Stimulated activated CD4-positive, alpha-beta T cell treated with anti-CD3 and anti-CD28 coated beads, Interleukin-12 subunit alpha, Interleukin-12 subunit beta, amount 100 ng/mL, for 48 hours (primary cell): ENCODE data around the gene LRRC71.

ENCODE experiments used
- DNase-seq, 3 donors: peaks; one replicate each; pipeline ENCODE4 v3.0.0-alpha.2; 2020; ENCODE audit warnings: low read depth in 2 of 3, low spot score in 1 of 3

Gene LRRC71

DNA sequence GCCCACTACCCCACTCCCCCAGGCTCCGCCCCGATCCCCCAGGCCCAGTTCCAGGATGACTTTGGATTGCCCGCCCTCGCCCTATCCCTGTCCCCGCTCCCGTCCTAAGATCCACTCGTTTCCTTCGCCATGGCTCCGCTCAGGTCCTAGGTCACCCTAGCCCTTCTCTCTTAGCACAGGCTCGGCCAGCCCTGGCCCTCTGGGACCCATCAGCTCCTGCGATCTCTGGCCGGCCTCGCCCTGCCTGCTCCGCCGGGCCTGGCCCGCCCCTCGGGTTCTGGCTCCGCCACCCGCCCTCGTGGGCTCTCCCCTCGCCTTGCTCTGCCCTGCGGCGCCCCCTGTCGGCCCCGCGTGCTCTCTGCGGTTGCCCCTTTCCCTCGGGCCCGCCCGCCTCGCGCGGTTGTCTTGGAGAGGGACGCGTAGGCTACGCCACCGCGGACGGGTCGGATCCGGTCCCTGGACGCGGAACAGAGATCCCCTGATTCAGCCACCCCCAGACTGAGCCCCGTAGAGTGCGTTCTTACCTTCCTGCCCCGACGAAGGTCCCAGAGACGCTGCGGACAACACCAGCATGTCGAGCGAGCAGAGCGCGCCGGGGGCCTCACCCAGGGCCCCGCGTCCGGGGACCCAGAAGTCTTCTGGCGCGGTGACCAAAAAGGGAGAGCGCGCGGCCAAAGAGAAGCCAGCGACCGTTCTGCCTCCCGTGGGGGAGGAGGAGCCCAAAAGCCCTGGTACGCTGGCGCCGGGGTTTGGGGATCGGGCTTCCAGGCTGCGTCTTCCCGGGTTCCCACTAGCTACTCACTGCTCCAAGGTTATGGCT lies at the start of gene LRRC71:
Gene LRRC71, plus strand, starts transcription at position 400 of the 820 bp plus-strand sequence. Its CDS starts 172 bp downstream, at position 572.
- DNase-seq: peak; percentile 64 to 67 (median 66)

DNA sequence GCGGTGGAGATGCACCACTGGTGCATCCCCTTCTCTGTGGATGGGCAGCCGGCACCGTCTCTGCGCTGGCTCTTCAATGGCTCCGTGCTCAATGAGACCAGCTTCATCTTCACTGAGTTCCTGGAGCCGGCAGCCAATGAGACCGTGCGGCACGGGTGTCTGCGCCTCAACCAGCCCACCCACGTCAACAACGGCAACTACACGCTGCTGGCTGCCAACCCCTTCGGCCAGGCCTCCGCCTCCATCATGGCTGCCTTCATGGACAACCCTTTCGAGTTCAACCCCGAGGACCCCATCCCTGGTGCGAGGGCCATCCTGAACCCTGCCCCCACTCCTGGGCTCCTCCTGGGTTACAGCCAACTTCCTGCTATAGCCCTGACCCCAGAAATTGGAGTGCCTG lies 46.8 kb upstream of the LRRC71 start:
- no peak for DNase-seq

DNA sequence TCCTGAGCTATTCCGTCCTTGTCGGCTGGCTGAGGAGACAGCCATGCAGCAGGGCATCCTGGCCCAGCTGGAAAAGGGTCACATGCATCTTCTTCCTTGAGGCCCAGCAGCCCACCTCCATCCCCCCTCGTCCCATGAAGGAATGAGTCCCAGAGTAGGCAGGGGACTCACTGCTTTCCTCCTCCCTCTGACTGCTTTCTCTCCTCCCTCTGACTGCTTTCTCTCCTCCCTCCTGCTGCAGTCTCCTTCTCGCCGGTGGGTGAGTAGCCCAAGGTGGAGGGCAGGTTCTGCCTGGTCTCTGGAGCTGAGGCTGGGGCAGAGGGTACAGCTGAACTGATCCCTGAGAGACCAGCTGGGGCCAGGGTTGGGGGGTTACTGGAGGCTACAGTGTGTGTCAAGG lies 46.3 kb upstream of the LRRC71 start:
- DNase-seq: no peak

DNA sequence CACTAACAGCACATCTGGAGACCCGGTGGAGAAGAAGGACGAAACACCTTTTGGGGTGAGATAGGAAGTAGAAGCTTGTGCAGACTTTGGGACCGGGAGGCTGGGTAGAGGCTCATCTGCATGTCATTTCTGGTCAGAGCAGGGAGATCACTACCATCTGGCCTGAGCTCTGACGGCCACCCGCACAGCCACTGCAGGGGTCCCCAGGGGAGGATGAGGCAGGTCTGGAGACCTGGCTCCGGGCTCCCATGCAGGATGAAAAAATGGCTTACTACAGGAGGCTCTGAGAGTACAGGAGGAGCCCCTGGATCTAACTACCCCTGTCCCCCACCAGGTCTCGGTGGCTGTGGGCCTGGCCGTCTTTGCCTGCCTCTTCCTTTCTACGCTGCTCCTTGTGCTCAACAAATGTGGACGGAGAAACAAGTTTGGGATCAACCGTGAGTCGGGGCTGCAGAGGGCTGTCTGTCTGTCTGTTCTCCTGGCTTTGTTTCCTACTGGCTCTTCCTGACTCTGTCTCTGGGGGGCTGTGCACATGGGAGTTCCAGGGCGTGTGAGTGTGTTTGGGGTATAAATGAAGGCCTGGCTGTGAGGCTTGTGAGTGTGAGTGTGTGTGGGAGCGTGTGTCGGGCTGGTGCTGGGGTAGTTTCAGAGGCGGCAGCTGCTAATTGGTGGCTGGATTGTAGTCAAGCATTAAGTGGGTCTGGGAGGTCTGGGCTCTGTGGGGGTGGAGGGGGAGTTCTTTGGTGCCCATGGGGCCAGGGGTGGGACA lies 45.7 kb upstream of the LRRC71 start:
- DNase-seq: no peak

DNA sequence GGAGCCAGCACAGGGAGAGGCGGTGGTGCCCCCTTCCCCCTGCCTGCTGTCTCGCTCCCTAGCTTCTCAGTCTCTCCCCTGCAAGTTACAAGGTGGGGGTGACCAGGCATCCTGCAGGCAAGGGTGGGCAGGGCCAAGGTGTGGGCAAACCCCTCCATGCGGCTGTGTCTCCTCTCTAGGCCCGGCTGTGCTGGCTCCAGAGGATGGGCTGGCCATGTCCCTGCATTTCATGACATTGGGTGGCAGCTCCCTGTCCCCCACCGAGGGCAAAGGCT lies 45.2 kb upstream of the LRRC71 start:
- DNase-seq: no peak

DNA sequence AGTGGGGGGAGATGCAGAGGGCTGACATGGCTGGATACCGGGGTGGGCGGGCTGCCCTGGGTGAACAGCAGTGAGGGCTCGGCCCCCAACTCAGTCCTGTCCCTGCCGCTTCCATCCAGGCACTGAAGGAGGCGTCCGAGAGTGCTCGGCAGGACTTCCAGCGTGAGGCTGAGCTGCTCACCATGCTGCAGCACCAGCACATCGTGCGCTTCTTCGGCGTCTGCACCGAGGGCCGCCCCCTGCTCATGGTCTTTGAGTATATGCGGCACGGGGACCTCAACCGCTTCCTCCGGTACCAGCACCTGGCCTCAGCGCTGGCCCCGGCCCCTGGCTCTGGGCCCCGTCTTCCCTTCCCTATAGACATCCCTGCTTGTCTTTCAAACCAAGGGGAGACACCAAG lies 44.2 kb upstream of the LRRC71 start:
- no peak for DNase-seq

DNA sequence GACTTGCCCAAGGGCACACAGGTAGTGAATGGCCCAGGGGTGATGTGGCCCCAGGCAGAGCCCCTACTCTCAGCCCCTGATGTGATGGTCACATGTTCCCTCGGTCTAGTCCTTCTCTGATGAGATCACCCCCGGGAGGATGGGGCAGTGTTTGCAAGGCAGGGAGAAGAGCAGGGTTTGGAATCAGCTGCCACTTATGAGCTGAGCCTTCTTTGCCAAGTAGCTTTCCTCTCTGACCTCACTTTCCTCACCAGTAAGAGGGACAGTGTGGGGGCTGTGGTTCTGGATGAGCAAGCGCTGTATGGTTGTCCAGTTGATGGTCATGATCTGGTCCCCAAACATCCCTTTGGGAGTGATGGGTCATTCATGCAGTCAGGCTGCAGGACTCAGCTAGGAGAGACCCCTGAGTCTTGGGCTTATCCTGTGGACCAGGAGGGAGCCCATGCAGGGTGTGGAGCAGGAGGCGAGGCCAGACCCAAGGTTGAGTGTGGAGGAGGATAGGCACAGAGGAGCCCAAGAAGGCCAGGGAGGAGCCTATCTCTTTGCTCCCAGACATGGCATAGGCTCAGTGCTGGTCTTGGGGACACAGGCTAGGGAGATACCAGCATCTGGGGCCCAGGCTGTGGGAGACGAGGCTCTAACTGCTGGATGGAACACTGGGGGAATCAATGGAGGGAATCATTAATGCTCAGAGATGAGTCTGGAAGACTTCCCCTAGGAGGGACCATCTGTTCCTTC lies 42.8 kb upstream of the LRRC71 start:
- no peak for DNase-seq

DNA sequence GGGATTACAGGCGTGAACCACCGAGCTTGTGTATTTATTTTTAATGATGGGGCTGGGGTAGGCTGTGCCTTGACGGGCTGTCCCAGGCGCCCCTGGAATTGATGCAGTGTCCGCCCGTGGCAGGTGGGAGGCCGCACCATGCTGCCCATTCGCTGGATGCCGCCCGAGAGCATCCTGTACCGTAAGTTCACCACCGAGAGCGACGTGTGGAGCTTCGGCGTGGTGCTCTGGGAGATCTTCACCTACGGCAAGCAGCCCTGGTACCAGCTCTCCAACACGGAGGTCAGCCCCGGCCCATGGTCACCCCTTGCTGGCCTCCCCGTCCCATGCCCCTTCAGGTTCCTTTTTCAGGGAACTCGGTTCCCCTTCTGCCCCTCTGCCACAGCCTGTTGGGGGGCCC lies 40.6 kb upstream of the LRRC71 start:
- DNase-seq: no peak

DNA sequence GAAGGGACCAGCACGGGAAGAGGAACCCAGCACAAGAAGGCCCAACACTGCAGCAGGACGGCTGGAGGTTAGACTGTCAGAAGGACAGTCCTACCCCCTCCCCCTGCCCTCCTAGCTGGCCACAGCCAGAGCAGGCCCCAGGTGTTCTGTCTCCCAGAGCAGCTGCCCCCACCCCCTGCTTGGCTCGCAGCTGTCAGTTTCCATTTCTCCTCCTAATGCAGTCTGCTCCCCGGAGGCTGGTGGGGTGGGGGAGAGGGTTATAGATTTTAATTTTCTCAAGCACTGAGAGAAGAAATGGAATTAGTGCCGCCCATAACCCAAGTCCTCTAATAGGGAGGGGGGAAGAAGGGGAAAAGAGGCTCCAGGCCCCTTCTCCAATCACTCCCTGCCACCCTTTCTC lies 40.0 kb upstream of the LRRC71 start:
- DNase-seq: no peak

DNA sequence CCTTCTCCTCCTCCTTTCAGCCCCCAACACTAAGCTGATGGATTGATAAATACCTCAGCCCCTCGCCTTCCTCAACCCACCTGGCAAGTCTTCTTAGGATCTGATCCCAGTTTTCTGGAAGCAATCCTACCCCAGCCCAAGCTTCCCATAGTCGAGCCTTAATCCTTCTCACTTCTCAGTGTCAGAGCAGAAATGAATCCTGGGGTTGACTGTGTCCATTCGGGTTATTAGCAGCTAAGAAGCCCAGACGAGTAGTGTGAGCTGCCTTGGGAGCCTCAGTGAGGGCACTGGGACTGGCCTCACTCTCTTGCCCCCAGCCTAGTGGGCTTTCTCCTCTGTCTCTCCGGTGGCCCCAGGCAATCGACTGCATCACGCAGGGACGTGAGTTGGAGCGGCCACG lies 39.3 kb upstream of the LRRC71 start:
- no peak for DNase-seq

DNA sequence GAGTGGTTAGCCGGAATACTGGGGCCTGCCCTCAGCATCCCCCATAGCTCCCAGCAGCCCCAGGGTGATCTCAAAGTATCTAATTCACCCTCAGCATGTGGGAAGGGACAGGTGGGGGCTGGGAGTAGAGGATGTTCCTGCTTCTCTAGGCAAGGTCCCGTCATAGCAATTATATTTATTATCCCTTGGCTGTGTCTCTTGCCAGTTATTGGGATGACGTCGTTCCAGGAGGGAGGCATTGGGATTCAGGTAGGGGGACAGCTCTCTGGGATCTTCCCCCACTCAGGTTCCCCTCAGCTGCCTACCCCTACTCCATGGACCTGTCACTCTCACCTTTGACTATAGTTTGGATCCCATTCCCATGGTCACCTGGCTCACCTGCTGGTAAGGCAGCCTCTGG lies 38.8 kb upstream of the LRRC71 start:
- no peak for DNase-seq

DNA sequence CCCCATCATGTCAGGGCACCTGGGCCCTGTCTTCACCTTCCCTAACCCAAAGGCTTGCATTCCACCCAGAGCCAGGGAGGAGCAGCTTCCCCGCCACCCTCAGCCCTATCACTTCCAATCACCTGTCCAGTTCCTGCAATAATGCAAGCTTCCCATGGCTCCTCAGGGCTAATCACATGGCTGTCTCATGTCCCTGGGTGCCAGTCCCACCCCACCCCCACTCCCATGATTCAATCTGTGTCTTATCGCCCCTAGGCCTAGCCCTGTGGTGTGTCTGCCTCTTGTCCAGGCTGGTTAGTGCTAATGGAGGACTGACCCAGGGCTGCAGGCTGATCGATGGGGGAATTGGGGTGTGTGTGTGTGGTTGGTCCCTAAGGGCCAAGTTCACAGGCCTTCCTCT lies 37.9 kb upstream of the LRRC71 start:
- DNase-seq: no peak

DNA sequence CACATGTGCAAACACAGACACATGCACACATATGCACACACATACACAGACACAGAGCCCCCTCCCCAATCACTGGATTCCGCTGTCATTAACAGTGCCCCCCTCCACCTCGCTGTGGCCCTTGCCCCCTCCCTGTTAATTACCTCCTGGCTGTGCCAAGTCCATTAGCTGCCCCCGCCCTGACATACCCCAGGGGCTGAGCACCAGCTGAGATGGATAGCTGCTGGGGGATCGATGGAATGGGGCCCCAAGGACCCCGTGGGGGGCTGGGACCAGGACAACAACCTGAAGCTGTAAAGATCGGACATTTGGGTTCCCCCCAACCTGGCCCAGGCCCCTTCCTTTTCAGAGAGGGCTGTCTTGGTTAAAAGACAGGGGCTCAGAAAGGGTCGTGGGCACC lies 36.5 kb upstream of the LRRC71 start:
- DNase-seq: no peak

DNA sequence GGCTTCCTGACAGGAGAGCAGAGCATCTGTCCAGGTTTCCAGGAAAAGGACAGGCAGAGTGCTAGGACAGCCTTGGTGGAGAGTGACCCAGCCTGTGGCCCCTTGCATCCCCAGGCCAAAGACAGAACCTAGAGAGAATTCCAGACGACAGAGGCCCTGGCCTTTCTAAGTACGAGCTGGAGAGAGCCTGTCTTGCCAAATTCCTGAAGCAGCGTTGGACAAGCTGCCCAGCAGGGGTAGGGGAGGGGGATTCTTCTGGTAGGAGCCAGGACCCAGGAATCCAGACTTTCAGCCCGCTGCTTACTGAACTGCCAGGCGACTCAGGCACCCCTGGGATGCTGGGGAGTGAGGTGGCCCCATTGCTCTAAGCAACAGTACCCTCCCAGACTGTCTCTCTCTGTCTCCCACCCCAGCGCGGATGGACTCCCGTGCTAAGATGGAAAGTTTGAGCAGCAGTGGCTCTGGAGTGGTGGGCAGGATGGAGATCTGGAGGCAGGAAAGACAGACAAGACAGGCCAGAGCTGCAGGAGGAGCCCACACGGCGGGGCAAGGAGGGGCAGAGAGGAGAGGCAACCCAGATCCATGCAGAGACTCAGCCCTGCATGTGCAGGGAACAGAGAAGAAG lies 35.8 kb upstream of the LRRC71 start:
- DNase-seq: no peak

DNA sequence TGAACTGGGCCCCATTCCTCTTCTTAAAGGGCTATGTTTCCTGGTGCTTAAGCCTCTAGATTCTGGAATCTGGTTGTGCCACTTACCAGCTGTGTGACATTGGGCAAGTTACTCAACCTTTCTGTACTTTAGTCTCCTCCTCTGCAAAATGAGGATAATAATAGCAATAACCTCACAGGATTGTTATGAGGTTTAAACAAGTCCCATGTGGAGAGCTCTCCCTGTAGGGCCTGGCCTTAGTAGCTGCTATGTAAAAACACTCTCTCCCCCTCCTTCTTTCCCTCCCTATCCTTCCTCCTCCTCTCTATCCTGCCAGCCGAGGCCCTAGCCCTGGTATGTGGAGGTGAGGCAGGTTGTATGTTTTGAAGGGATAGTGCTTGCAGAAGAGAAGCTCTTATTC lies 35.1 kb upstream of the LRRC71 start:
- no peak for DNase-seq

DNA sequence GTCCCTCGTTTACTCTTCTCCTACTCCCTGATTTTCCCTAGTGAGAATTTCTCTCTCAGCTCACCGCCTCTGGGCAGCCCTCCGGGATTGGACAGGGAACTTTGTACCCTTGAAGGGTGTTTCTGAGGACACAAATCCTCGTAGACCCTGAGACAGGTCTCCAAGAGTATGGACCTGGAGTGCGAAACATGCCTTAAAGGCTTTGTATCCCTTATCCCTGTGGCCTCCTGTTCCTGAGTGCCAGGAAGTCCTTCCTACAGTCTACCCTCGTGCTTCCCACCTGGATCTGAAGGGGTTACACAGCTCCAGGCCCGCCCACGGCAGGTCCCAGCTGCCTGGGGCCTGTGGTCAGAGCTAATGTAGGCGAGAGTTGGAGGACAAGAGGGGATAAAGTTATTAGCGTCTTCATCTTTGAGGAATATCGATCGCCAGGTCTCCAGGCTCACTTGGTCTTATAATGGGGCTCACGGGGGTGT lies 34.5 kb upstream of the LRRC71 start:
- no peak for DNase-seq

DNA sequence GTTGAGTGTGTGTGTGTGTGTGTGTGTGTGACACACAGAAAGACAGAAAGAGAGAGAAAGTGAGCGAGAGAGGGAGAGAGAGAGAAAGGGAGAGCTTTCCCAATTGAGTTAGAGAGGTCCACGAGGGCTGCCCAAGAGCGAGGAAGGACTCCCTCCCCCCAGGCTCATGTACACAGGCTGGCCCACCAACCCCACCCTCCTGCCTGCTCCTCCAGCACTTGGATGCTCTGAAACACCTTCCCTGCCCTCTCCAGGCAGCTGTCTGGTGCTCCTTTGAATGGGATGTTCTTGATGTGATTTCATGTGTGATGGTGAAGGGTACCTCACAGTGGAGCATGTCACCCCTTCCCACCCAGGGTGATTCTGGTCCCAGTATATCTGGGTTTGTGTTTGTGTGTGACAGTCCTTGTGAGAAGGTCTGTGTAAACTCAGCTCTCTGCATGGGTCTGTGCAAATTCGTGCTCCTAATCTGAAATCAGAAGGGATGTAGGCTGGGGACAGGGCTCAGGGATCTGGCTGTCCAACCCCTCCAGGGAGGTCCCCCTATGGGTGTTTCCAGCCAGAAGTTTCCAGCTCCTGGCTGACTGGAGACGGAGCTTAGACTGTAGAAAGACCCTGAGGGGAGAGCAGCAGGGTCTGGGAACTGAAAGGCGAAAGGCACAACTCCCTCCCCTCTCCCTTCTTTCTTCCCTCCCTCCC lies 33.7 kb upstream of the LRRC71 start:
- no peak for DNase-seq

DNA sequence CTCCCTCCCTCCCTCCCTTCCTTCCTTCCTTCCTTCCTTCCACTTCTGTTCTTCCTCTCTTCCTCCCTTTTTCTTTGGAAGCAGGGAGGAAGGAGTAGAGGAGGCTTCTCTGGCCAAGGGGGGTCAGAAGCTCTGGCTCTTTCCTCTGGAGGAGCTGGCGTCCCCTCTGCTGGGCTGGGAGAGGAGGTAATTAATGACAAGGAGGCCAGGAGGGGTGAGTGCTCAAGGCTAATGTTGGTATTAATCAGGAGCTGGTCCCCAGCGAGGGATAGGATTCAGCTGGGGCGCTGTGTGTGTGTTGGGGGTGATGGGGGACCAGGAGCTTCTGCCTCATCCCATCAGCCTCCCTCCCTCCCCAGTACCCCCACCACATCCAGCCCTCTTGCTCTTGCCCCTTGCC lies 33.1 kb upstream of the LRRC71 start:
- DNase-seq: no peak

DNA sequence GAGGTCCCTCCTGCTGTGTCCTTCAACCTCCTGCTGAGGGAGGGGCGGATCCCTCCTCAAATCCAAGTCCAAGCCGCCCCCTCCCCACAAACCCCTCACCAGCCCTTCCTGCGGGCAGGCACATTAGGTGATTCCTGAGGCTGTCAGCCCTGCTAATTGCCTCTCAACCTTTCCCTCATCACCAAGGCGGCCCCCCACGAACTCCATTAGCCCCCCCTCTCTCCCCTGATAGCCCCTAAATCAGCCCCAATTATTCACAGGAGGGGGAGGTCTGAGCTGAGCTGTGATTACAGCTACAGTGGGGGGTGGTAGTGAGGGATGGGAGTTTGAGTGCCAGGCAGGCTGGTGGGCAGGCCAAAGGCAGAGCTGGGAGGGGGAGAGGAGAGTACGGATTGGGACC lies 32.7 kb upstream of the LRRC71 start:
- no peak for DNase-seq

DNA sequence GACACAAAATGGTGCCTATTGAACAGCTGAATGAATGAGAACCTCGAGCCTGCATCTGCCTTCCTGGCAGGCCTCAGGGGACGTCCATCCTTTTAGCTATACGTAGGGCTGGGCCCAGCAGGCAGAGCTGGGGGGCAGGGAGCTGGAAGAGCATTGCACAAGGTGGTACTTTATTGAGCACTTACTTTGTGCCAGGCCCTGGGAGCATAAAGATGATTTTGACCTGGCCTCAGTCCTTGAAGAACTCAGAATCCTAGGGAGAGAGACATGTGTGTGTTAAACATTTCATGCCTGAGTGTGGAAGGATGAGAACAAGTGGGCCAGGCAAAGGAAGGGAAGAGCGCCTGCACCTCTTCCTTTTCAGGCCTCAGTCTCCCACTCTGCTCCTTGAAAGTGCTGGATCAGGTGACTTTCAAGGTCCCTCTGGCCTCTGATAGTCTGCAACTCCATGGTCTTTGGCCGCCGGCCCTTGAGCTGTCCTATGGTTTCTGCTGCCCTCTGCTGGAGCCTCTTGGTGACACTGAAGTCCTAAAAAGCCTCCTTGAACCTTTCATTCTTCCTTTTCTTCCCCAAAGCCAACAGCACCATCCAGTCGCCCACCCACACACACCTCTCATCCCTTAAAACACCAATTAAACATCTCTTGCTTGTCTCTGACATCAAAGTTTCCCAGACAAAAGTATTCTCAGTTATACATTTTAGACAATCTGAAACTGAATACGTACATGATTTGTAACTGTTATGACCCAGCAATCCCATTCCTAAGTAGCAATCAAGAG lies 30.4 kb upstream of the LRRC71 start:
- DNase-seq: peak; percentile 28 to 66 (median 41)
